ENCODE results near the gene UBE3D.

The UBE3D gene

GRCh38 chr6:83072726-83073125 lies 7.1 kb upstream of the UBE3D start:
- H3K79me2 ChIP-seq (ENCODE audit: insufficient read depth, low read length), result peaks cover 79% of the 10 kb centered on the region
- peaks cover 31% of the 10 kb centered on the region for H3K36me3 ChIP-seq (ENCODE audit: insufficient read depth, low read length)
- TF ChIP-seq CTCF (IDR thresholded peaks at IDR 0.05; ENCODE audit: low read length) (no peak), EZH2 (IDR thresholded peaks at IDR 0.05; ENCODE audit: borderline replicate concordance, low read length) (no peak)
- no peaks in the 10 kb centered on the region for H4K20me1 ChIP-seq (ENCODE audit: insufficient read depth, low read length)
- no peak overlapping the region for H3K4me3 ChIP-seq (ENCODE audit: low read depth, low read length, poor library complexity, severe bottlenecking)
- no peaks in the 10 kb centered on the region for H3K27me3 ChIP-seq (ENCODE audit: insufficient read depth, low read length)
- H3K9me3 ChIP-seq (ENCODE audit: low read length), result no peaks in the 10 kb centered on the region
- no peak overlapping the region for H3K9ac ChIP-seq (ENCODE audit: low read length)
- no peak overlapping the region for H3K4me2 ChIP-seq (ENCODE audit: low read length)
- no peaks in the 10 kb centered on the region for H3K9me2 ChIP-seq (ENCODE audit: low read depth, low read length)
- H3F3A ChIP-seq (ENCODE audit: insufficient read depth, low read length), result no peaks in the 10 kb centered on the region
- no peak overlapping the region for H2AFZ ChIP-seq (ENCODE audit: low read length)
- no peak overlapping the region for H3K27ac ChIP-seq (ENCODE audit: low read depth, low read length, poor library complexity, severe bottlenecking)
- peaks cover 40% of the 10 kb centered on the region for H3K4me1 ChIP-seq (ENCODE audit: insufficient read depth, low read length, severe bottlenecking)

- TF ChIP-seq EZH2 (IDR thresholded peaks at IDR 0.05; ENCODE audit: borderline replicate concordance, low read length) (no peak), CTCF (IDR thresholded peaks at IDR 0.05; ENCODE audit: low read length) (no peak)
- no peak overlapping the region for H2AFZ ChIP-seq (ENCODE audit: low read length)
- H3K27ac ChIP-seq (ENCODE audit: low read depth, low read length, poor library complexity, severe bottlenecking), result peak overlapping the region; percentile 87
- peaks cover 71% of the 10 kb centered on the region for H3K79me2 ChIP-seq (ENCODE audit: insufficient read depth, low read length)
- no peaks in the 10 kb centered on the region for H3K9me3 ChIP-seq (ENCODE audit: low read length)
- peak overlapping the region; percentile 92 for H3K9ac ChIP-seq (ENCODE audit: low read length)
- no peak overlapping the region for H3K4me3 ChIP-seq (ENCODE audit: low read depth, low read length, poor library complexity, severe bottlenecking)
- H3K4me1 ChIP-seq (ENCODE audit: insufficient read depth, low read length, severe bottlenecking), result peaks cover 46% of the 10 kb centered on the region
- no peaks in the 10 kb centered on the region for H3K9me2 ChIP-seq (ENCODE audit: low read depth, low read length)
- H4K20me1 ChIP-seq (ENCODE audit: insufficient read depth, low read length), result no peaks in the 10 kb centered on the region
- no peaks in the 10 kb centered on the region for H3F3A ChIP-seq (ENCODE audit: insufficient read depth, low read length)
- H3K27me3 ChIP-seq (ENCODE audit: insufficient read depth, low read length), result no peaks in the 10 kb centered on the region
- no peak overlapping the region for H3K4me2 ChIP-seq (ENCODE audit: low read length)
- peaks cover 28% of the 10 kb centered on the region for H3K36me3 ChIP-seq (ENCODE audit: insufficient read depth, low read length)
Observed at GRCh38 chr6:83071707-83072106, 6.1 kb upstream of the UBE3D start.

- H3K27me3 ChIP-seq (ENCODE audit: insufficient read depth, low read length), result no peaks in the 10 kb centered on the region
- no peaks in the 10 kb centered on the region for H3F3A ChIP-seq (ENCODE audit: insufficient read depth, low read length)
- H3K9ac ChIP-seq (ENCODE audit: low read length), result peak overlapping the region; percentile 92
- no peaks in the 10 kb centered on the region for H4K20me1 ChIP-seq (ENCODE audit: insufficient read depth, low read length)
- H2AFZ ChIP-seq (ENCODE audit: low read length), result no peak overlapping the region
- H3K27ac ChIP-seq (ENCODE audit: low read depth, low read length, poor library complexity, severe bottlenecking), result peak overlapping the region; percentile 87
- peak overlapping the region; percentile 93 for H3K4me2 ChIP-seq (ENCODE audit: low read length)
- TF ChIP-seq CTCF (IDR thresholded peaks at IDR 0.05; ENCODE audit: low read length) (no peak), EZH2 (IDR thresholded peaks at IDR 0.05; ENCODE audit: borderline replicate concordance, low read length) (no peak)
- peaks cover 66% of the 10 kb centered on the region for H3K79me2 ChIP-seq (ENCODE audit: insufficient read depth, low read length)
- H3K36me3 ChIP-seq (ENCODE audit: insufficient read depth, low read length), result peaks cover 26% of the 10 kb centered on the region
- no peaks in the 10 kb centered on the region for H3K9me2 ChIP-seq (ENCODE audit: low read depth, low read length)
- peak overlapping the region; percentile 87 for H3K4me3 ChIP-seq (ENCODE audit: low read depth, low read length, poor library complexity, severe bottlenecking)
- peaks cover 53% of the 10 kb centered on the region for H3K4me1 ChIP-seq (ENCODE audit: insufficient read depth, low read length, severe bottlenecking)
- no peaks in the 10 kb centered on the region for H3K9me3 ChIP-seq (ENCODE audit: low read length)
Observed at GRCh38 chr6:83071023-83071422, 5.4 kb upstream of the UBE3D start.
